ENCODE data around the gene GAB2.

Gene GAB2

DNA sequence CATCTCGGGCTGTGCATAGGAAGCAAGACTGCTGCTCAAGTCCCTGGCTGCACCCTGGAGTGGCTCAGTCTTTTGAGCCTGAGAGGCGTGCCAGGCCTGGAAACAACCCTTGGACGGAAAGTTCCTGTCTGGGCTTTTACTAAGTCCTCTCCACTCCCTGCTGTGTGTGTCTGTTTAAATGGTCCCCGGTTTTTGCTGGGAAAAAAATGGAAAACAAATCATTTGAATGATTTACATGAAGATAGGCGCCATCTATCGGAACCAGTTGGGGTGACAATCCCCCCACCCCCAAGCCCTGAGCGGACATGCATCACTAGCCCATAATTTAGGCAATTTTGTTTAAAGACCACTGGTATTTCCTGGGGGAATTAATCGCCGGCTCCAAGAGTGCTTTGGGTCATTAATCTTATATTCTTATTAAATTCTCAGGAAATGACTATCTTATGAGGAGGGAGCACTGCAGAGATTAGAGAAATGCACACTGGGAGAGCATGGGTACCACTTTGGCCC lies 2.7 kb upstream of the GAB2 start:
- Histone ChIP-seq H3K79me2 (ENCODE audit: insufficient read depth, low read length) (no peaks in the 10 kb centered on the region), H3K9ac (ENCODE audit: low read length) (no peak overlapping the region), H3K36me3 (ENCODE audit: insufficient read depth, low read length) (no peaks in the 10 kb centered on the region), H3K4me2 (ENCODE audit: low read length) (0 out of 2 replicates have a peak overlapping the region, but pooled peaks have one; percentile 3), H3K4me1 (ENCODE audit: insufficient read depth, low read length, severe bottlenecking) (peaks cover 37% of the 10 kb centered on the region), H3K9me3 (ENCODE audit: low read length) (no peaks in the 10 kb centered on the region), H2AFZ (ENCODE audit: low read length) (no peak overlapping the region), H3K9me2 (ENCODE audit: low read depth, low read length) (no peaks in the 10 kb centered on the region), H3K27me3 (ENCODE audit: insufficient read depth, low read length) (no peaks in the 10 kb centered on the region; the same call in 1 of the 2 replicates), H3K4me3 (ENCODE audit: low read depth, low read length, poor library complexity, severe bottlenecking) (no peak overlapping the region), H4K20me1 (ENCODE audit: insufficient read depth, low read length) (no peaks in the 10 kb centered on the region), H3K27ac (ENCODE audit: low read depth, low read length, poor library complexity, severe bottlenecking) (no peak overlapping the region), H3F3A (ENCODE audit: insufficient read depth, low read length) (no peaks in the 10 kb centered on the region)
- TF ChIP-seq CTCF (IDR thresholded peaks at IDR 0.05; ENCODE audit: low read length) (peak; percentile 62), EZH2 (IDR thresholded peaks at IDR 0.05; ENCODE audit: borderline replicate concordance, low read length) (no peak)

GRCh38 chr11:78419327-78419726 lies 1.7 kb upstream of the GAB2 start:
- Histone ChIP-seq H3K4me1 (ENCODE audit: insufficient read depth, low read length, severe bottlenecking) (peaks cover 34% of the 10 kb centered on the region), H3K4me2 (ENCODE audit: low read length) (no peak overlapping the region), H3K9ac (ENCODE audit: low read length) (no peak overlapping the region), H3K36me3 (ENCODE audit: insufficient read depth, low read length) (no peaks in the 10 kb centered on the region), H3K27me3 (ENCODE audit: insufficient read depth, low read length) (no peaks in the 10 kb centered on the region; the same call in 1 of the 2 replicates), H3K9me3 (ENCODE audit: low read length) (no peaks in the 10 kb centered on the region), H3K79me2 (ENCODE audit: insufficient read depth, low read length) (no peaks in the 10 kb centered on the region), H3K4me3 (ENCODE audit: low read depth, low read length, poor library complexity, severe bottlenecking) (no peak overlapping the region), H3K9me2 (ENCODE audit: low read depth, low read length) (no peaks in the 10 kb centered on the region), H3K27ac (ENCODE audit: low read depth, low read length, poor library complexity, severe bottlenecking) (no peak overlapping the region), H4K20me1 (ENCODE audit: insufficient read depth, low read length) (no peaks in the 10 kb centered on the region), H2AFZ (ENCODE audit: low read length) (no peak overlapping the region), H3F3A (ENCODE audit: insufficient read depth, low read length) (no peaks in the 10 kb centered on the region)
- no peak for TF ChIP-seq EZH2 (IDR thresholded peaks at IDR 0.05; ENCODE audit: borderline replicate concordance, low read length)
- no peak for TF ChIP-seq CTCF (IDR thresholded peaks at IDR 0.05; ENCODE audit: low read length)

DNA sequence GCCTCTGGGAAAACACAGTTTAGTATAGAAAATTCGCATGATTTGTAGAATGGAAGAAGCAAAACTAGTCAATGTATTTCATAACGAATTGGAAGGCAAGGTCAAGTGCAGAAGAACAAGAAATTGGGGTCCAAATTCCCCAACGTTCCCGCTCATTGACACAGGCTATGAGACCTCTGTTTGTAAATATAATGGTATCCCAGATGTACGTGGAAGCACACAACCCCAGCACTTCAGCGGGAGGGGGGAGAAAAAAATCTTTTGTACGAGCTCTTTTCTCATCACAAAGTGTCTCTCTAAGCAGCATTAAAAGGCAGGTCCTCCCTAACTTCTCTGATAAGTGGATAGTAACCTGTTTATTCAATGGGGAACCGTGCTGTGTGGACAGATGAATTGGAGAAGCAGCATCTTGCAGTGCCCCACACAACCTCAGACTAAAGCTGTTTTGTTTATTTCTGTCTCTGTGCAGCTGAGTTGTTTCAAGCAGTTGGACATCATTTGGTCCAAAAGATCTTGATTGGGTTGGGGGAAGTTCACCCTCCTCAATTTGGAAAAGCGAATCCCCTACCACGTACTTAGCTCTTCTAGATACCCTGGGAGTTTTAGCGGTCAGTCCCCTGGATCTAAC lies 1.1 kb upstream of the GAB2 start:
- Histone ChIP-seq H3K9ac (ENCODE audit: low read length) (peak overlapping the region; percentile 63; the same call in 1 of the 2 replicates), H3K36me3 (ENCODE audit: insufficient read depth, low read length) (no peaks in the 10 kb centered on the region), H4K20me1 (ENCODE audit: insufficient read depth, low read length) (no peaks in the 10 kb centered on the region), H3K27me3 (ENCODE audit: insufficient read depth, low read length) (no peaks in the 10 kb centered on the region; the same call in 1 of the 2 replicates), H3K27ac (ENCODE audit: low read depth, low read length, poor library complexity, severe bottlenecking) (no peak overlapping the region), H3K4me1 (ENCODE audit: insufficient read depth, low read length, severe bottlenecking) (peaks cover 34% of the 10 kb centered on the region), H3F3A (ENCODE audit: insufficient read depth, low read length) (no peaks in the 10 kb centered on the region), H3K4me3 (ENCODE audit: low read depth, low read length, poor library complexity, severe bottlenecking) (peak overlapping the region; percentile 67), H2AFZ (ENCODE audit: low read length) (no peak overlapping the region), H3K9me3 (ENCODE audit: low read length) (no peaks in the 10 kb centered on the region), H3K9me2 (ENCODE audit: low read depth, low read length) (no peaks in the 10 kb centered on the region), H3K79me2 (ENCODE audit: insufficient read depth, low read length) (no peaks in the 10 kb centered on the region), H3K4me2 (ENCODE audit: low read length) (peak overlapping the region; percentile 69)
- TF ChIP-seq CTCF (IDR thresholded peaks at IDR 0.05; ENCODE audit: low read length) (no peak), EZH2 (IDR thresholded peaks at IDR 0.05; ENCODE audit: borderline replicate concordance, low read length) (no peak)
